Measurements from ENCODE around the gene SVIL. TPM values are rescaled to one million over a fixed set of nuclear protein-coding genes. Genes with fewer than 3 reads are reported as not detected.
A peak's percentile ranks its signal among the peaks of the same experiment; 100 is the strongest.

Gene SVIL
- total RNA-seq, 3 donors from 2014 or later (not counting 1 experiment from before 2014, with no cell fraction given): 24.9 to 57.2 (median 33.5) TPM

DNA sequence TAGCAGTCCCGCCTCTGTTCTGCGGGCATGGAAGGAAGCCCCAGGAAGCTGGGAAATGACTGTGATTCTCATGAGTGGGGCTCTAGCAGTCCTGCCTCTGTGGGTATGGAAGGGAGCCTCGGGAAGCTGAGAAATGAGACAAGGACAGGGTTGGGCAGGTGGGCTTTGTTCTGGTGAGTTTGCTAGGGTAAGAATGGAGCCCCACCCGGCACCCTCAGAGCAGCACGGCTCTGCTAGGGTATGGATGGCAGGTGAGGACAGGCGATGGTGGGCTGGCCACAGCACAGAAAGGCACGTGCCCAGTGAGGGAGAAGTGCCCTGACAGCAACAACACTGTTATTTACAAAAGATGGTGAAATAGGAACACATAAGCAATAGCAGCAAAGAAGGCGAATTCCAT lies 39.6 kb downstream of the SVIL start:
- Histone ChIP-seq H3K4me1 (ENCODE audit: control insufficient read depth, insufficient read depth, low read length) (peaks cover 5% of the 10 kb centered on the region), H3K27me3 (ENCODE audit: control insufficient read depth, insufficient read depth, low read length) (no peaks in the 10 kb centered on the region), H3K36me3 (ENCODE audit: control insufficient read depth, insufficient read depth, low read length) (no peaks in the 10 kb centered on the region), H3K9me3 (ENCODE audit: control insufficient read depth, insufficient read depth, low read length) (no peaks in the 10 kb centered on the region), H3K4me3 (ENCODE audit: low read length) (no peak overlapping the region), H3K27ac (ENCODE audit: low read length) (no peak overlapping the region)
- intact Hi-C loops (cut with micrococcal nuclease): no loop called here
- DNase-seq (no peak), ATAC-seq (no peak)
- H3K27me3 Mint-ChIP-seq (ENCODE audit: low read depth in 2 of 2): no peaks in the 10 kb centered on the region
- H3K4me1 Mint-ChIP-seq: peaks cover 8 to 9% of the 10 kb centered on the region in 2 donors
- H3K27ac Mint-ChIP-seq: no peak overlapping the region
- no peak for TF ChIP-seq CTCF (IDR thresholded peaks at IDR 0.05)
- no peaks in the 10 kb centered on the region for H3K36me3 Mint-ChIP-seq
- 94% methylated on average over 8 of the region's 8 CpGs for WGBS (ENCODE audit: insufficient coverage)
- no peak overlapping the region for H3K4me3 Mint-ChIP-seq
- H3K9me3 Mint-ChIP-seq: no peaks in the 10 kb centered on the region

- no peak overlapping the region for H3K27ac ChIP-seq (ENCODE audit: low read length)
- TF ChIP-seq CTCF (IDR thresholded peaks at IDR 0.05): no peak
- intact Hi-C loops (cut with micrococcal nuclease): no loop called here
- H3K4me1 ChIP-seq (ENCODE audit: control insufficient read depth, insufficient read depth, low read length): peaks cover 9% of the 10 kb centered on the region
- H3K9me3 ChIP-seq (ENCODE audit: control insufficient read depth, insufficient read depth, low read length): no peaks in the 10 kb centered on the region
- ATAC-seq (no peak), DNase-seq (no peak)
- no peak overlapping the region for H3K27ac Mint-ChIP-seq
- H3K9me3 Mint-ChIP-seq: no peaks in the 10 kb centered on the region
- H3K27me3 ChIP-seq (ENCODE audit: control insufficient read depth, insufficient read depth, low read length): no peaks in the 10 kb centered on the region
- H3K4me3 Mint-ChIP-seq: no peak overlapping the region
- peaks cover 11 to 12% of the 10 kb centered on the region in 2 donors for H3K4me1 Mint-ChIP-seq
- H3K36me3 ChIP-seq (ENCODE audit: control insufficient read depth, insufficient read depth, low read length): no peaks in the 10 kb centered on the region
- H3K27me3 Mint-ChIP-seq (ENCODE audit: low read depth in 2 of 2): no peaks in the 10 kb centered on the region
- no peaks in the 10 kb centered on the region for H3K36me3 Mint-ChIP-seq
- H3K4me3 ChIP-seq (ENCODE audit: low read length): no peak overlapping the region
- 94% methylated on average over 4 of the region's 4 CpGs for WGBS (ENCODE audit: insufficient coverage)
These were observed 43.2 kb downstream of the SVIL start for GRCh38 chr10:29591651-29591968.

- Histone ChIP-seq H3K27me3 (ENCODE audit: control insufficient read depth, insufficient read depth, low read length) (no peaks in the 10 kb centered on the region), H3K27ac (ENCODE audit: low read length) (no peak overlapping the region), H3K4me3 (ENCODE audit: low read length) (no peak overlapping the region), H3K9me3 (ENCODE audit: control insufficient read depth, insufficient read depth, low read length) (no peaks in the 10 kb centered on the region), H3K4me1 (ENCODE audit: control insufficient read depth, insufficient read depth, low read length) (peaks cover 9% of the 10 kb centered on the region), H3K36me3 (ENCODE audit: control insufficient read depth, insufficient read depth, low read length) (no peaks in the 10 kb centered on the region)
- ATAC-seq: no peak
- H3K27ac Mint-ChIP-seq: peak overlapping the region; percentile 23 to 72
- no peaks in the 10 kb centered on the region for H3K27me3 Mint-ChIP-seq (ENCODE audit: low read depth in 2 of 2)
- no peaks in the 10 kb centered on the region for H3K36me3 Mint-ChIP-seq
- peaks cover 11 to 12% of the 10 kb centered on the region in 2 donors for H3K4me1 Mint-ChIP-seq
- 81% methylated on average over 2 of the region's 2 CpGs for WGBS (ENCODE audit: insufficient coverage)
- H3K9me3 Mint-ChIP-seq: no peaks in the 10 kb centered on the region
- H3K4me3 Mint-ChIP-seq: peak overlapping the region; percentile 22
- peak in 1 of 2 donors; percentile 8 for DNase-seq
- peak; percentile 52 for TF ChIP-seq CTCF (IDR thresholded peaks at IDR 0.05)
- intact Hi-C loops (cut with micrococcal nuclease): loop anchor here (1.0 kb wide), 2 partner anchors 44 to 144 kb away; no protein-coding TSS in a partner anchor
These were observed 43.7 kb downstream of the SVIL start for GRCh38 chr10:29590915-29591650.

Measured in natural killer cell (primary cell).